GM12874 (cell line): ENCODE data around the gene PTPN11.

Source experiments
- CTCF ChIP-seq: IDR thresholded peaks from 2 replicates; pipeline ENCODE4 v1.5.1; 2011; ENCODE audit warnings: low read depth, mild to moderate bottlenecking, control low read depth, low read length, moderate library complexity; ENCODE audit not compliant: insufficient read depth

Gene PTPN11

DNA sequence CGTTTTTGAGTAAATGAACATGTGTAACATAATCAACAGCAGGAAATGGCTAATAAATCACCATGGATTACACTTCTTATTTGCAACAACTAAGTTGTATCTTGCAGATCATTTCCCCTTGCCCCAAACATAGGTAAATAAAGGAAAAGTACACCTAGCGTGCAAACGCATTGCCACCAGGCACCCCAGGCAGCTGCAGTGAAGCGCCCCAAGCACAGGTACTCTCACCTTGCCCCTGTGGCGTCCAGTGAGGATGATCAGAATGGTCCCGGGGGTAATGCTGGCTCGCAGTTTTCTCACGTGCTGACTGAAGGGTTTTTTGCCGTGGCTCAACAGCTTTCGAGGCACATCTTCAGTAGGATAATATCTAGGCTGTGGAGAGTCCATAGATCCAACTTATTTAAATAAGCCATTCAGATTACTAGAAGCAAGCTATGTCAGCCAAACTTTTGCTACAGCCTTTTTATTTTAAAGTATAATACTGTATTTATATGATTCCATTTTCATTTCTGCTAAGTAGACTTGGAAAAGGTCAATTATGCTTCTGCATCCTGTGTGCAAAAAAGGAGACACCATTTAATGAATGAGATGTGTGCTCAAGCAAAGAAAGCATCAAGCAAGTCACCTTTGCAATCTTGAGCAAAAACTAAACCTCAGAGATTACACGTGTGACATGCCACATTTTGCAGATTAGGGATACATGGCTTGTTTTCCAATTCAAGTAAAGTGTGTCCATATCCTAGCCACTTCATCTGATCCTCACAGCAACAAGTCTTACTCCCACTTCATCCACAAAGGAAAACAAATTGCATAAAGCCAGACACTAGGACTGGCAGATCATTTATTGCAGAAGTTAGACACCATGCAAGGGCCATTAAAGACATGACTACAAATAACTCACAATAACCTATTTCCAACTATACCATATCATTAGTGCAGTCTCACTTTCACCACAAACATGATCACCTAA is 11.9 kb upstream of the PTPN11 start:
- TF ChIP-seq CTCF = no peak

DNA sequence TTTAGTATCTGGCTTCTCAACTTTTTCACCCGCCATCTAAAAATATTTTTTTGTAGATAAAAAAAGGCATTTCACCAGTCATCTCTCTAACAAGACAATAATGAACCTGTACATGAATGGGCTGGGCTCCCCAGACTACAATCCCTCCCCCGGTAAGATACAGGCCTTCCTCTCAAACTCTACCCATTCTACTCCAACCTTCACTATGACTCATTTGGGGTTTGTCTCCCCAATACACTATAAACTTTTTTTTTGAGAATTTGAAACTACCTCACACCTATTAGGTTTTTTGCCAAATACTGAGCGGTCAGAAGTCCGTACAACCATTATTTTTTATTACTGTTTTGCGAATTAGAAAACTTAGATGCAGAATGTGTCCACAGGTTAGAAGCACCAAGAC is 10.1 kb upstream of the PTPN11 start:
- no peak for TF ChIP-seq CTCF

DNA sequence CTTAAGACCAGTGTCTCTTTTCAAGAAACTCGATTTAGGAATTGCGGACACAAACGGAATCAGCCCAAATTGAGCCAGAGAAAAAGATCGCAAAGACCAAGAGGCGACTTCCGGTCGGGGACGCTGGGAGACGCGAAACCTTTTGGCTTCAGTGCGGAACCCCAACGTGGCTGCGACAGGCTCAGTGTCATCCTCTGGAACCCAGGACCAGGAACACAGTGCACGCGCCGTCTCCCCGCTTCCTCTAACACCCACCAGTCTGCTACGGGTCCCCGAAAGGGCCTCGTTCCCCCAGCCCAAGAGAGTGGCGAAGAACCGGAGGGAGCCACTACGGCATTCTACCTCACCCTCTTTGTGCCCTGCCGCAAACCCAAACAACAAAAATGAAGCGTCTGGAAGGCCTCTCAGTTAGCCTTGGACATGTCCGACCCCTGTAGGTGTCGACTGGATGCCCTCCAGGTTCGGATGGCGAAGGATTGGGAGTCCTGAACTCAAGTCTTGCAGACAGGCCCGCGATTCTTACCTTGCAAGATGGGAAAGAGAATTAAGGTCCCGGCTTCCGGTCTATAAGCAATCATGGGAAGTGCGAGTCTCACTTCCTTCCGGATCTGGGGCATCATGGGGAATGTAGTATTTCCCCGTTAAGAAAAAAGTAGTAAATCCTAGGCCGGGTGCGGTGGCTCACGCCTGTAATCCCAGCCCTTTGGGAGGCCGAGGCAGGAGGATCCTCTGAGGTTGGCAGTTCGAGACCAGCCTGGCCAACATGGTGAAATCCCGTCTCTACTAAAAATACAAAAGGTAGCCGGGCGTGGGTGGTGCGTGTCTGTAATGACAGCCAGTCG is 9.5 kb upstream of the PTPN11 start, which contains the start of gene RPL6:
TSS of gene RPL6 (minus strand) at position 542 of the 842 bp plus-strand sequence. CDS start 949 bp downstream, outside the sequence.
- no peak for TF ChIP-seq CTCF

GRCh38 chr12:112409906-112410244 is 8.9 kb upstream of the PTPN11 start:
- TF ChIP-seq CTCF = no peak

DNA sequence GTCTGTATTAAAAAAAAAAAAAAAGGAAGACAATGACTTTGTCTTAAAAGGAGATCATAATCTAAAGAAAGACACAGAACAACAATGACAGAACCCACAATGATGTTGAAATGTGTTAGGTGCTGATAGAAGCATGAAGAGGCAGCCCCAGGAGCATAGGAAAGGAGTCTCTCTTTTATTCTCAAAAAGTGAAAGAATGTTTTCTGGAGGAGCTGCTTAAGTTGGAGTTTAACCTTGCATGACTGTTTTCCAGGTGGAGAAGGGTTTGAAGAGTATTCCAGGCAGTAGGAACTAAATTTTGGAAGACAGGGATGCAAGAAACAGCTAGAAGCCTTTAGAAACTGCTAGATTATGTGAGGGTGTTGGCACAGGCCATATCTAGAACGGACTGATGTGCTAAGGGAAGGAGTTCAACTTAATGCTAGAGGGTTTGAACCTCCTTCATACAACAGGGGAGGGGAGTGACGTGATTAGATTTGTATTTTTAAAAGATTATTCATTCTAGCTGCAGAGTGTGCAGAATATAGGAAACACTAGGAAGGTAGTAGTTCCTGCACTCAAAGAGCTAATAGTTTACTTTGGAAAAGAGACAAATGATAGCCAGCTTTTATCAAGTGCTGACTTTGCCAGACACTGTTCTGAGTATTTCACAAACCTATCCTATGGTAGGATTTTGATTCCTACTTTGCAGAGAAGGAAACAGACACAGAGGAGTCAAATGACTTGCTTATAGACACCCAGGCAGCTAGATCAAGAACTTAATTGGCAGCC is 4.7 kb upstream of the PTPN11 start:
- no peak for TF ChIP-seq CTCF

DNA sequence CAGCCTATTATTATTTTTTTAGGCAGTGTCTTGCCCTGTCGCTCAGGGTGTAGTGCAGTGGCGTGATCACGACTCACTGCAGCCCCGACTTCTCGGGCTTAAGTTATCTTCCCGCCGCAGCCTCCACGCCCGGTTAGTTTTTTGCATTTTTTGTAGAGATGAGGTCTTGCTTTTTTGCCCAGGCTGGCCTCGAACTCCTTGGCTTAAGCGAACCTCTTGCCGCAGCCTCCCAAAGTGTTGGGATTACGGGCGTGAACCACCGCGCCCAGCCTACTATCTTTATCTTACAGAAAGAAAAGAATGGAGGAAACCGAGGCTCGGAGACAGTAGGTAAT is 507 bp upstream of the PTPN11 start:
- TF ChIP-seq CTCF = no peak
